HUES48 (cell line): Measurements from ENCODE around the gene ZDHHC8.
"Not testable (repeated sequence)": the region's sequence is repeated elsewhere in the genome, so short reads cannot be mapped to it uniquely, and the experiment has no call there.

ENCODE experiments used
- H3K27ac ChIP-seq: one replicate; pipeline ENCODE4 v1.7.0; 2013; ENCODE audit warnings: low read depth, low read length, inconsistent platforms
- H3K27me3 ChIP-seq: 2 replicates; pipeline ENCODE4 v1.6.1; 2013; ENCODE audit warnings: mild to moderate bottlenecking, low read length; ENCODE audit not compliant: control insufficient read depth, insufficient read depth
- H3K36me3 ChIP-seq: 2 replicates; pipeline ENCODE4 v1.6.1; 2013; ENCODE audit warnings: low read length; ENCODE audit not compliant: control insufficient read depth, insufficient read depth
- H3K4me1 ChIP-seq: 2 replicates; pipeline ENCODE4 v1.6.1; 2013; ENCODE audit warnings: mild to moderate bottlenecking, low read length; ENCODE audit not compliant: control insufficient read depth, insufficient read depth
- H3K4me3 ChIP-seq: 2 replicates; pipeline ENCODE4 v1.5.1; 2013; ENCODE audit warnings: mild to moderate bottlenecking, low read depth, low read length
- H3K9ac ChIP-seq: 2 replicates; pipeline ENCODE4 v1.6.1; 2013; ENCODE audit warnings: mild to moderate bottlenecking, low read depth, low read length, moderate library complexity
- H3K9me3 ChIP-seq: 2 replicates; pipeline ENCODE4 v1.6.1; 2013; ENCODE audit warnings: low read length; ENCODE audit not compliant: control insufficient read depth, insufficient read depth

Gene ZDHHC8

GRCh38 chr22:20157430-20158183 lies 26.0 kb downstream of the ZDHHC8 start:
- H3K4me1 ChIP-seq, result no peaks in the 10 kb centered on the region
- H3K9ac ChIP-seq, result no peak overlapping the region

GRCh38 chr22:20158391-20159036 lies 26.9 kb downstream of the ZDHHC8 start:
- H3K36me3 ChIP-seq, result no peaks in the 10 kb centered on the region
- H3K9me3 ChIP-seq, result no peaks in the 10 kb centered on the region
- no peaks in the 10 kb centered on the region for H3K27me3 ChIP-seq
- H3K27ac ChIP-seq, result no peak overlapping the region
- no peaks in the 10 kb centered on the region for H3K4me1 ChIP-seq
- H3K4me3 ChIP-seq, result no peak overlapping the region
- H3K9ac ChIP-seq, result no peak overlapping the region

More at GRCh38 chr22:20157430-20158183, 26.0 kb downstream of the ZDHHC8 start:
- no peaks in the 10 kb centered on the region for H3K36me3 ChIP-seq
- H3K27me3 ChIP-seq, result no peaks in the 10 kb centered on the region
- no peak overlapping the region for H3K27ac ChIP-seq
- no peaks in the 10 kb centered on the region for H3K9me3 ChIP-seq
- no peak overlapping the region for H3K4me3 ChIP-seq

- Histone ChIP-seq H3K4me1 (no peaks in the 10 kb centered on the region), H3K4me3 (no peak overlapping the region), H3K9ac (no peak overlapping the region), H3K27ac (no peak overlapping the region), H3K36me3 (no peaks in the 10 kb centered on the region), H3K9me3 (no peaks in the 10 kb centered on the region), H3K27me3 (no peaks in the 10 kb centered on the region)
Observed at GRCh38 chr22:20159076-20159475, 27.5 kb downstream of the ZDHHC8 start.

DNA sequence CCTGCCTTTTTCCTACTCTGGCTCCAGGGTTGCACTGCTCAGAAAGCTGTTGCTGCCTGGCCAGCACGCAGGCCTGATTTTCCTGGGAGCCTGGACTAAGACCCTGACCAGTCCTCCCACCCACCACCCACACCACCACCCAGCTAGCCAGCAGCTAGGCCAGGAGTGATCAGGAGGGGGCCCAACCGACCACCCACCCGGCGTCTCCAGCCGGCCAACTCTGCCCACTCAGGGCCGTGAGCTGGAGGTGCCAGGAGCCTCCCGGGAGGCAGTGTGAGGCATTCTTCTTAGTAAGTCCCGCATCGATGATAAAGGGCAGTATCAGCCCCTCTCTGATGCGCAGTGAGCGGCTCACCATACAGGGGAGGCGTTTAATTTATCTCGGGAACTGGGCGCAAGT lies 27.9 kb downstream of the ZDHHC8 start:
- H3K27me3 ChIP-seq, H3K9me3 ChIP-seq, H3K36me3 ChIP-seq, H3K9ac ChIP-seq, H3K4me1 ChIP-seq, H3K27ac ChIP-seq, H3K4me3 ChIP-seq: not testable (repeated sequence)

- H3K9ac ChIP-seq, result no peak overlapping the region
- H3K27ac ChIP-seq, result no peak overlapping the region
- H3K27me3 ChIP-seq, result no peaks in the 10 kb centered on the region
Observed at GRCh38 chr22:20160041-20160440, 28.4 kb downstream of the ZDHHC8 start.

GRCh38 chr22:20164863-20165262 lies 33.3 kb downstream of the ZDHHC8 start:
- H3K9me3 ChIP-seq, result no peaks in the 10 kb centered on the region
- H3K4me3 ChIP-seq, result no peak overlapping the region
- no peaks in the 10 kb centered on the region for H3K27me3 ChIP-seq
- no peak overlapping the region for H3K9ac ChIP-seq
- H3K4me1 ChIP-seq, result no peaks in the 10 kb centered on the region
- no peaks in the 10 kb centered on the region for H3K36me3 ChIP-seq
- no peak overlapping the region for H3K27ac ChIP-seq

More at GRCh38 chr22:20160041-20160440, 28.4 kb downstream of the ZDHHC8 start:
- H3K36me3 ChIP-seq, result no peaks in the 10 kb centered on the region
- H3K4me3 ChIP-seq, result no peak overlapping the region
- H3K9me3 ChIP-seq, result no peaks in the 10 kb centered on the region
- H3K4me1 ChIP-seq, result no peaks in the 10 kb centered on the region

DNA sequence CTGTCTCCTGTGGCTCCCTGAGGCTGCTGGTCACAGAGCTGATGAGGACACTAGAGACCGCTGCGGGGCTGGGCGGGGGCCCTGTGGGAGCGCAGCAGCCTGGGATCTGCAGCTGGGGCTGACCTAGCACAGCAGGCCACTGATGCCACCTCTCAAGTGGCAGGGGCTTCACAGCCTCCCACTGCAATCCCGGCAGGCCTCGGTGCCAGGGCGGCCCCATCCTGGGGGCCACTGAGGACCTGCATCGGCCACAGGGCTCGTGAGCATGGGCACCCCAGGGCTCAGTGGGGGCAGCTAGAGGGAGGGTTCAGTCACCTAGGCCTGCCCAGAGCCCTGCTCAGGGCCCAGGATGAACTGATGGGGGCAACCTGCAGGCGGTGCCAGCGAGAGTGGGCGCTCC lies 33.8 kb downstream of the ZDHHC8 start:
- no peak overlapping the region for H3K9ac ChIP-seq
- H3K36me3 ChIP-seq, result no peaks in the 10 kb centered on the region
- H3K4me1 ChIP-seq, result no peaks in the 10 kb centered on the region
- H3K4me3 ChIP-seq, result no peak overlapping the region
- no peaks in the 10 kb centered on the region for H3K9me3 ChIP-seq
- H3K27me3 ChIP-seq, result no peaks in the 10 kb centered on the region
- H3K27ac ChIP-seq, result no peak overlapping the region

- H3K27ac ChIP-seq, result no peak overlapping the region
- no peaks in the 10 kb centered on the region for H3K4me1 ChIP-seq
- H3K9me3 ChIP-seq, result no peaks in the 10 kb centered on the region
- H3K4me3 ChIP-seq, result no peak overlapping the region
- H3K9ac ChIP-seq, result no peak overlapping the region
- H3K36me3 ChIP-seq, result no peaks in the 10 kb centered on the region
- H3K27me3 ChIP-seq, result no peaks in the 10 kb centered on the region
Observed at GRCh38 chr22:20165913-20166312, 34.3 kb downstream of the ZDHHC8 start.

GRCh38 chr22:20166703-20167102 lies 35.1 kb downstream of the ZDHHC8 start:
- no peaks in the 10 kb centered on the region for H3K27me3 ChIP-seq
- H3K27ac ChIP-seq, result no peak overlapping the region
- H3K36me3 ChIP-seq, result no peaks in the 10 kb centered on the region
- no peak overlapping the region for H3K9ac ChIP-seq
- H3K4me3 ChIP-seq, result no peak overlapping the region
- no peaks in the 10 kb centered on the region for H3K9me3 ChIP-seq
- H3K4me1 ChIP-seq, result no peaks in the 10 kb centered on the region

DNA sequence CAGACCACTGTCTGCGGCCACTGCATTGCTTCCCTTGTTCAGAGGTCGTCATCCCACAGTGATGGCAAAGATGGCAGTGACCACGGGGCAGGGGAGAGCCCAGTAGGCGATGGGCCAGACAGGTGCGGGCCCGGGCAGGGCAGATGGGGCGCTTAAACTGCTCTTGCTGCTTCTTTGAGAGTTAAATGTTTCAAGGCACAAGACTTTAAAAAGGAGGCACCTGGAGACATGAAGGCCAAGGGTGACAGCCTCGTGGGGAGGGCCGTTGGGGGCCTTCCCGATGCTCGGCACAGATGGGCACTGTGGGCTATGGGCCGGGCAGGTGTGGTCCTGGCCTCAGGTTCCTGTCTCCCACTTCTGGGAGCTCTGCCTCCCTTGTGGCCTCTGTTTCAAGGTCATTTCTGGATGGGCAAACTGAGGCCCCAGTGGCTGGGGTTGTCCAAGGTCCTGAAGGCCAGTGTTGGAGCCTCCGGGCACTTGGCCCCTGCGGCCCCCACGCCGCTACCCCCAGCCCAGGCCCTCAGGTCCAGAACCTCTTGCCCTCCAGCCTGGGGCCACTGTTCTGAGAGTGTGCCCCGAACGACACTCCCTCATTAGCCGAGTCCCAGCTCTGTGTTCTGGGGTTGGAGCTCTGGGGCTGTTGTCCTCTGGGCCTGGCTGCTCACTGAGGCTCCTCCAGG lies 36.2 kb downstream of the ZDHHC8 start:
- Histone ChIP-seq H3K27me3 (no peaks in the 10 kb centered on the region), H3K4me3 (no peak overlapping the region), H3K36me3 (no peaks in the 10 kb centered on the region), H3K4me1 (no peaks in the 10 kb centered on the region), H3K9ac (no peak overlapping the region), H3K9me3 (no peaks in the 10 kb centered on the region), H3K27ac (no peak overlapping the region)

GRCh38 chr22:20169253-20169822 lies 37.7 kb downstream of the ZDHHC8 start:
- Histone ChIP-seq H3K27me3 (no peaks in the 10 kb centered on the region), H3K36me3 (no peaks in the 10 kb centered on the region), H3K9me3 (no peaks in the 10 kb centered on the region), H3K9ac (no peak overlapping the region), H3K4me3 (no peak overlapping the region), H3K4me1 (no peaks in the 10 kb centered on the region), H3K27ac (no peak overlapping the region)
